H1 (cell line): ENCODE data around the gene CNPY3. TPM values are rescaled to one million over a fixed set of nuclear protein-coding genes. Genes with fewer than 3 reads are reported as not detected.

Experiments
- CTCF ChIA-PET: fragments of 300-600 bp; sonication (Branson Sonifier 250); formaldehyde crosslinking; loops from one replicate; lab custom pipeline; 2021; ENCODE audit not compliant: partially characterized antibody; lab: Charles Lee
- POLR2A ChIA-PET: fragments of 300-600 bp; sonication (Branson Sonifier 250); formaldehyde crosslinking; loops from one replicate; lab custom pipeline; 2021; ENCODE audit warnings: inconsistent platforms; ENCODE audit not compliant: partially characterized antibody; lab: Charles Lee
- DNase-seq, 2 experiments: peaks; one replicate each; pipeline versions ENCODE4 v3.0.0 to v3.0.0-alpha.2; 2010 to 2022; ENCODE audit warnings: low spot score in 2 of 2, low read depth in 1 of 2, mixed read lengths in 1 of 2
- FAIRE-seq: peaks from 2 replicates; lab custom pipeline; 2011; peaks lifted over from hg19 to GRCh38; lab: Jason Lieb, UNC
- H2AFZ ChIP-seq: 2 replicates; pipeline ENCODE4 v1.8.1; 2012; ENCODE audit warnings: low read length, inconsistent platforms
- H2AK5ac ChIP-seq: 2 replicates; pipeline ENCODE4 v1.6.1; 2013; ENCODE audit warnings: low read depth, low read length
- H2BK120ac ChIP-seq: replicated peaks from 2 replicates; pipeline ENCODE3; 2013; ENCODE audit warnings: low read depth, low read length, inconsistent platforms
- H2BK12ac ChIP-seq: 2 replicates; pipeline ENCODE4 v1.6.1; 2013; ENCODE audit warnings: low read depth, low read length
- H2BK15ac ChIP-seq: 2 replicates; pipeline ENCODE4 v1.6.1; 2013; ENCODE audit warnings: low read length
- H2BK20ac ChIP-seq: 2 replicates; pipeline ENCODE4 v1.6.1; 2013; ENCODE audit warnings: low read length
- H2BK5ac ChIP-seq: 2 replicates; pipeline ENCODE4 v1.6.1; 2013; ENCODE audit warnings: low read depth, low read length
- H3K14ac ChIP-seq: 2 replicates; pipeline ENCODE4 v1.6.1; 2013; ENCODE audit warnings: inconsistent platforms; ENCODE audit not compliant: insufficient read length
- H3K18ac ChIP-seq: 2 replicates; pipeline ENCODE4 v1.6.1; 2013; ENCODE audit warnings: low read length; ENCODE audit errors: extremely low read depth
- H3K23ac ChIP-seq: 2 replicates; pipeline ENCODE4 v1.6.1; 2013; ENCODE audit warnings: inconsistent platforms; ENCODE audit not compliant: insufficient read length
- H3K23me2 ChIP-seq: 2 replicates; pipeline ENCODE4 v1.6.1; 2013; ENCODE audit warnings: low read depth, low read length
- H3K27ac ChIP-seq: 2 replicates; pipeline ENCODE4 v1.6.1; 2011; ENCODE audit warnings: low read depth, low read length, inconsistent platforms
- H3K27me3 ChIP-seq, 4 experiments: replicated peaks in 1 of 4; 1 replicate in 1 of 4; 2 replicates in 3 of 4; pipeline versions ENCODE4 v1.6.1 to v1.8.1; 2011 to 2013; ENCODE audit warnings: low read length in 3 of 4, mild to moderate bottlenecking in 3 of 4, inconsistent platforms in 2 of 4, mixed read lengths in 2 of 4, moderate library complexity in 1 of 4; ENCODE audit not compliant: control insufficient read depth in 3 of 4, insufficient read depth in 3 of 4; ENCODE audit errors: extremely low read depth in 1 of 4
- H3K36me3 ChIP-seq, 4 experiments: 2 replicates each; pipeline versions ENCODE4 v1.6.1 to v1.8.1; 2011 to 2013; ENCODE audit warnings: mild to moderate bottlenecking in 4 of 4, low read length in 3 of 4, moderate library complexity in 2 of 4, control low read depth in 1 of 4, inconsistent platforms in 1 of 4; ENCODE audit not compliant: insufficient read depth in 4 of 4, control insufficient read depth in 2 of 4
- H3K4ac ChIP-seq: replicated peaks from 2 replicates; pipeline ENCODE3; 2013; ENCODE audit warnings: low read length, low read depth, mixed read lengths, inconsistent platforms; ENCODE audit not compliant: insufficient read length
- H3K4me1 ChIP-seq, 4 experiments: replicated peaks in 1 of 4; 1 replicate in 1 of 4; 2 replicates in 3 of 4; pipeline versions ENCODE4 v1.6.1 to v1.8.1; 2011 to 2013; ENCODE audit warnings: low read length in 3 of 4, inconsistent platforms in 2 of 4, mixed read lengths in 1 of 4; ENCODE audit not compliant: insufficient read depth in 4 of 4, control insufficient read depth in 3 of 4
- H3K4me2 ChIP-seq, 2 experiments: 2 replicates each; pipeline versions ENCODE4 v1.6.1 to v1.8.1; 2011 to 2013; ENCODE audit warnings: low read depth in 2 of 2, low read length in 2 of 2, control low read depth in 1 of 2, inconsistent platforms in 1 of 2, mild to moderate bottlenecking in 1 of 2; ENCODE audit not compliant: insufficient read depth in 1 of 2
- H3K4me3 ChIP-seq, 4 experiments: fragments of 200-600, 300-600 bp in 1 of 4; sonication (generic), shearing (Covaris generic), sonication (Bioruptor Twin) in 1 of 4; 2 replicates each; pipeline versions ENCODE4 v1.5.1 to v1.8.1; 2011 to 2016; ENCODE audit warnings: low read length in 4 of 4, low read depth in 3 of 4, control low read depth in 2 of 4, inconsistent platforms in 2 of 4, mild to moderate bottlenecking in 2 of 4, mixed read lengths in 1 of 4, moderate library complexity in 1 of 4; ENCODE audit not compliant: insufficient read depth in 2 of 4; ENCODE audit errors: extremely low read depth in 1 of 4
- H3K56ac ChIP-seq: replicated peaks from 2 replicates; pipeline ENCODE3; 2013; ENCODE audit warnings: low read depth, mild to moderate bottlenecking, mixed read lengths, low read length, inconsistent platforms; ENCODE audit not compliant: insufficient read length
- H3K79me1 ChIP-seq: 2 replicates; pipeline ENCODE4 v1.6.1; 2013; ENCODE audit warnings: low read depth, low read length, control low read depth
- H3K79me2 ChIP-seq, 2 experiments: 2 replicates each; pipeline versions ENCODE4 v1.6.1 to v1.8.1; 2012 to 2013; ENCODE audit warnings: low read length in 2 of 2, mild to moderate bottlenecking in 2 of 2, inconsistent platforms in 1 of 2; ENCODE audit not compliant: insufficient read depth in 2 of 2, control insufficient read depth in 1 of 2
- H3K9ac ChIP-seq, 4 experiments: replicated peaks in 1 of 4; 1 replicate in 1 of 4; 2 replicates in 3 of 4; pipeline versions ENCODE4 v1.6.1 to v1.8.1; 2011 to 2013; ENCODE audit warnings: low read depth in 3 of 4, low read length in 3 of 4, control low read depth in 2 of 4, mild to moderate bottlenecking in 2 of 4, moderate library complexity in 2 of 4, inconsistent platforms in 1 of 4; ENCODE audit errors: extremely low read depth in 1 of 4
- H3K9me3 ChIP-seq, 2 experiments: 2 replicates each; pipeline versions ENCODE4 v1.6.1 to v1.8.1; 2012 to 2013; ENCODE audit warnings: mild to moderate bottlenecking in 2 of 2, moderate library complexity in 2 of 2, control low read depth in 1 of 2, inconsistent platforms in 1 of 2, low read depth in 1 of 2, low read length in 1 of 2, mixed read lengths in 1 of 2; ENCODE audit not compliant: insufficient read depth in 2 of 2
- H4K20me1 ChIP-seq, 2 experiments: replicated peaks in 1 of 2; 2 replicates each; pipeline versions ENCODE3 to v1.8.1; 2011 to 2013; ENCODE audit warnings: inconsistent platforms in 2 of 2, low read length in 2 of 2, mild to moderate bottlenecking in 1 of 2; ENCODE audit not compliant: insufficient read depth in 2 of 2, control insufficient read depth in 1 of 2
- H4K5ac ChIP-seq: 2 replicates; pipeline ENCODE4 v1.6.1; 2013; ENCODE audit warnings: low read length, low read depth, mixed read lengths, inconsistent platforms; ENCODE audit not compliant: insufficient read length
- H4K8ac ChIP-seq: 2 replicates; pipeline ENCODE4 v1.8.0; 2013; ENCODE audit warnings: mild to moderate bottlenecking, moderate library complexity, low read length, inconsistent platforms; ENCODE audit not compliant: insufficient read depth; ENCODE audit errors: extremely low read depth
- H4K91ac ChIP-seq: replicated peaks from 2 replicates; pipeline ENCODE3; 2013; ENCODE audit warnings: low read length, mixed read lengths, inconsistent platforms; ENCODE audit not compliant: insufficient read length
- ASH2L ChIP-seq: fragments of 200-600, 300-600 bp; sonication (generic); IDR thresholded peaks from one replicate; pipeline ENCODE4 v1.7.1; 2017; ENCODE audit warnings: low read length
- ATF3 ChIP-seq: IDR thresholded peaks from 2 replicates; pipeline ENCODE4 v1.6.1; 2011; ENCODE audit warnings: low read depth, mild to moderate bottlenecking, low read length; ENCODE audit not compliant: insufficient read depth
- CEBPB ChIP-seq: IDR thresholded peaks from 2 replicates; pipeline ENCODE4 v1.6.1; 2012; ENCODE audit warnings: low read depth, low read length
- CHD2 ChIP-seq: IDR thresholded peaks from 2 replicates; pipeline ENCODE4 v1.6.1; 2012; ENCODE audit warnings: low read length, improper control_type of control experiment
- EZH2 ChIP-seq: fragments of 200-600 bp; sonication (generic); IDR thresholded peaks from 2 replicates; pipeline ENCODE4 v1.7.1; 2012; ENCODE audit warnings: low read depth, mild to moderate bottlenecking, moderate library complexity, low read length, inconsistent platforms; ENCODE audit not compliant: severe bottlenecking
- JUN ChIP-seq: IDR thresholded peaks from 2 replicates; pipeline ENCODE4 v1.6.1; 2011; ENCODE audit warnings: low read depth, mild to moderate bottlenecking, improper control_type of control experiment, low read length
- JUND ChIP-seq: IDR thresholded peaks from 2 replicates; pipeline ENCODE4 v1.6.1; 2011; ENCODE audit warnings: mild to moderate bottlenecking, improper control_type of control experiment, low read length
- KDM5A ChIP-seq: fragments of 200-600 bp; IDR thresholded peaks from 2 replicates; pipeline ENCODE4 v1.7.1; 2012; ENCODE audit warnings: mild to moderate bottlenecking, low read length, inconsistent platforms, mixed read lengths
- RAD21 ChIP-seq, 2 experiments: IDR thresholded peaks in 1 of 2; conservative IDR thresholded peaks in 1 of 2; 2 replicates each; pipeline ENCODE4 v1.6.1; 2011; ENCODE audit warnings: low read depth in 2 of 2, low read length in 2 of 2, improper control_type of control experiment in 1 of 2, inconsistent platforms in 1 of 2, mild to moderate bottlenecking in 1 of 2, moderate library complexity in 1 of 2
- USF2 ChIP-seq: IDR thresholded peaks from 2 replicates; pipeline ENCODE4 v1.6.1; 2011; ENCODE audit warnings: low read length, improper control_type of control experiment
- WGBS, 2 experiments: shearing (Covaris generic) in 1 of 2; methylation state at CpG; one replicate each; pipeline versions ENCODE4 v1.1.6 to v1.1.7; 2013 to 2015; ENCODE audit warnings: low lambda C conversion rate in 2 of 2, mixed read lengths in 2 of 2, inconsistent platforms in 1 of 2, low coverage in 1 of 2, missing lambda C conversion rate in 1 of 2; ENCODE audit not compliant: insufficient replicate concordance in 2 of 2, insufficient coverage in 1 of 2, insufficient read length in 1 of 2; ENCODE audit errors: extremely low coverage in 1 of 2, missing lambda C conversion rate in 1 of 2; 5-methylcytosine and 5-hydroxymethylcytosine counted together
- polyA plus RNA-seq, 7 experiments: library from polyadenylated mRNA; depleted of rRNA in 3 of 7; stranded (reverse) in 5 of 7; unstranded in 2 of 7; fragments of >200 nt in 5 of 7; fragments of 200-250 nt in 2 of 7; gene quantifications; 1 replicate in 5 of 7; 2 replicates in 1 of 7; 4 replicates in 1 of 7; pipeline versions ENCODE4 v1.2.1 to v1.2.3, GENCODE V29; 2011 to 2013; ENCODE audit warnings: missing spikeins in 2 of 7, mixed read lengths in 2 of 7
- total RNA-seq: library from RNA; stranded (reverse); fragmentation: NEBNext Ultra II Directional; extraction: Animal tissue kit (Norgen Biotek cat#: 25700); gene quantifications from 2 replicates; pipeline ENCODE4 v1.2.1, GENCODE V29; 2021

Gene CNPY3
- total and polyA plus RNA-seq, 2 of the 8 experiments (the other 6 are each of a cell fraction or from before 2014, with no cell fraction given), result 49.6 to 64.5 TPM

GRCh38 chr6:42889815-42890214 lies 39.5 kb upstream of the CNPY3 start:
- peaks cover 0 to 5% (median 4%) of the 10 kb centered on the region in 4 experiments; a peak in 5 of 7 replicates for H3K4me1 ChIP-seq
- no peak overlapping the region for H2BK15ac ChIP-seq
- no peak for TF ChIP-seq RAD21 (IDR thresholded peaks at IDR 0.05 in 1 of 2, conservative IDR thresholded peaks at IDR 0.05 in 1 of 2; ENCODE audit: low read depth in 2 of 2, low read length in 2 of 2)
- TF ChIP-seq ATF3, result no peak
- no peak for TF ChIP-seq CHD2
- TF ChIP-seq JUN, result no peak
- TF ChIP-seq EZH2, result no peak
- no peak for TF ChIP-seq USF2
- TF ChIP-seq KDM5A, result no peak
- TF ChIP-seq JUND, result no peak
- no peak for TF ChIP-seq CEBPB
- no peak for TF ChIP-seq ASH2L
- H4K5ac ChIP-seq, result peak overlapping the region; percentile 5
- no peaks in the 10 kb centered on the region for H3K9me3 ChIP-seq
- FAIRE-seq (no peak), DNase-seq (no peak)
- ChIA-PET CTCF (interaction anchor here (0.9 kb wide), 1 partner anchor 786 kb away, joined by 3 read pairs; no protein-coding TSS in a partner anchor), POLR2A (interaction anchor here (0.7 to 7.0 kb wide), 15 partner anchors 10 to 325 kb away, joined by 3 to 130 read pairs (median 4); partner anchors contain the start of genes RPL7L1 and TBCC)
- H3K79me1 ChIP-seq, result no peaks in the 10 kb centered on the region
- WGBS, 2 experiments, result 67% methylated on average over 4 of the region's 4 CpGs; no CpG with 5 or more reads in 1 of the 2 experiments
- no peak overlapping the region for H2AFZ ChIP-seq
- H3K23ac ChIP-seq, result no peak overlapping the region
- peak overlapping the region; percentile 57 to 96 (median 93); a peak in 6 of 7 replicates for H3K9ac ChIP-seq
- H3K18ac ChIP-seq, result no peak overlapping the region
- H2AK5ac ChIP-seq, result no peak overlapping the region
- peaks cover 7 to 25% (median 16%) of the 10 kb centered on the region in 4 experiments for H3K36me3 ChIP-seq
- H2BK5ac ChIP-seq, result no peak overlapping the region
- no peak overlapping the region for H2BK20ac ChIP-seq
- no peak overlapping the region for H3K27ac ChIP-seq
- no peak overlapping the region for H3K4ac ChIP-seq
- H2BK12ac ChIP-seq, result no peak overlapping the region
- no peak overlapping the region for H4K91ac ChIP-seq
- no peaks in the 10 kb centered on the region for H3K27me3 ChIP-seq
- peak overlapping the region; percentile 76 to 94 (median 84) for H3K4me3 ChIP-seq
- H3K56ac ChIP-seq, result no peak overlapping the region
- no peak overlapping the region for H2BK120ac ChIP-seq
- peaks cover 4% of the 10 kb centered on the region; the same call in 1 of the 2 replicates for H3K23me2 ChIP-seq
- H4K20me1 ChIP-seq, result peaks cover 0 to 2% of the 10 kb centered on the region in 2 experiments
- H4K8ac ChIP-seq, result no peak overlapping the region
- H3K79me2 ChIP-seq, result 0 out of 4 replicates have a peak, but pooled peaks cover 1 to 4% of the 10 kb centered on the region in 2 experiments
- peak overlapping the region; percentile 74 to 97 for H3K4me2 ChIP-seq
- H3K14ac ChIP-seq, result no peak overlapping the region
